Left lung (tissue), 10 donors: ENCODE results near the gene NEUROD2. TPM values are rescaled to one million over a fixed set of nuclear protein-coding genes. Genes with fewer than 3 reads are reported as not detected.

Experiments used
- ATAC-seq: fragments of 200-7000 bp; cut with Tn5 transposase; one replicate; pipeline ENCODE4 v1.9.1; 2020; ENCODE audit warnings: moderate library complexity
- DNase-seq, 4 donors: peaks; one replicate each; pipeline ENCODE4 v3.0.0-alpha.2; 2013 to 2020
- H3K27ac ChIP-seq, 2 donors: fragments of 200-600 bp; sonication (generic) in 1 of 2; one replicate each; pipeline versions ENCODE4 v1.5.0 to v1.8.0; 2020 to 2021
- H3K27me3 ChIP-seq, 2 donors: fragments of 200-600 bp; sonication (generic) in 1 of 2; one replicate each; pipeline versions ENCODE4 v1.5.0 to v1.8.0; 2020 to 2021
- H3K36me3 ChIP-seq, 2 donors: fragments of 200-600 bp; sonication (generic) in 1 of 2; one replicate each; pipeline versions ENCODE4 v1.5.0 to v1.8.0; 2020 to 2021
- H3K4me1 ChIP-seq, 2 donors: fragments of 200-600 bp; one replicate each; pipeline ENCODE4 v1.8.0; 2021
- H3K4me3 ChIP-seq, 2 donors: fragments of 200-600 bp; sonication (generic) in 1 of 2; one replicate each; pipeline versions ENCODE4 v1.5.0 to v1.8.0; 2020 to 2021; ENCODE audit warnings: mild to moderate bottlenecking in 1 of 2
- H3K9me3 ChIP-seq, 2 donors: fragments of 200-600 bp; sonication (generic) in 1 of 2; one replicate each; pipeline versions ENCODE4 v1.5.0 to v1.8.0; 2020 to 2021
- CTCF ChIP-seq, 2 donors: fragments of 200-600 bp; sonication (generic) in 1 of 2; IDR thresholded peaks; one replicate each; pipeline versions ENCODE4 v1.5.0 to v1.8.0; 2021; ENCODE audit warnings: antibody characterized with exemption in 2 of 2
- intact Hi-C, 2 donors: fragments of 100-400 bp; cut with DNase I; formaldehyde crosslinking; loops; one replicate each; pipeline versions ENCODE4 v1.11.2 to v1.14.2; 2022
- polyA plus RNA-seq, 6 donors: library from polyadenylated mRNA; unstranded; fragments of 120-200 nt; gene quantifications; one replicate each; pipeline ENCODE4 v1.2.1, GENCODE V29; 2013; ENCODE audit not compliant: insufficient read length in 6 of 6
- total RNA-seq, 2 donors: library from RNA; stranded (reverse); fragmentation: NEBNext Ultra II Directional; extraction: Animal tissue kit (Norgen Biotek cat#: 25700); gene quantifications; one replicate each; pipeline ENCODE4 v1.2.1, GENCODE V29; 2021
- donor health status: DM: no; HTN: yes; CAD: no.
- donor health status: DM: no; HTN: no; CAD: no.

The NEUROD2 gene
- total and polyA plus RNA-seq, 8 donors: 0.03 to 0.11 (median 0.08) TPM; not detected in 2

GRCh38 chr17:39643271-39643670, 35.6 kb upstream of the NEUROD2 start:
- H3K4me1 ChIP-seq: peaks cover 27 to 76% of the 10 kb centered on the region in 2 donors
- intact Hi-C loops: no loop called here

GRCh38 chr17:39642291-39643074, 34.8 kb upstream of the NEUROD2 start:
- H3K27ac ChIP-seq: peak overlapping the region in 1 of 2 donors; percentile 37
- no peak for ATAC-seq

More at GRCh38 chr17:39643271-39643670, 35.6 kb upstream of the NEUROD2 start:
- H3K27ac ChIP-seq: peak overlapping the region in 1 of 2 donors; percentile 1
- DNase-seq (no peak), ATAC-seq (peak; percentile 12)
- TF ChIP-seq CTCF (IDR thresholded peaks at IDR 0.05): no peak
- H3K9me3 ChIP-seq: no peaks in the 10 kb centered on the region
- H3K36me3 ChIP-seq: no peaks in the 10 kb centered on the region
- no peak overlapping the region for H3K4me3 ChIP-seq
- H3K27me3 ChIP-seq: no peaks in the 10 kb centered on the region

GRCh38 chr17:39641883-39642282, 34.2 kb upstream of the NEUROD2 start:
- intact Hi-C loops: no loop called here

More at GRCh38 chr17:39642291-39643074, 34.8 kb upstream of the NEUROD2 start:
- no peaks in the 10 kb centered on the region for H3K9me3 ChIP-seq
- DNase-seq: no peak
- intact Hi-C loops: no loop called here
- H3K36me3 ChIP-seq: no peaks in the 10 kb centered on the region
- H3K4me3 ChIP-seq: no peak overlapping the region
- no peak for TF ChIP-seq CTCF (IDR thresholded peaks at IDR 0.05)
- H3K27me3 ChIP-seq: no peaks in the 10 kb centered on the region
- peaks cover 33 to 80% of the 10 kb centered on the region in 2 donors for H3K4me1 ChIP-seq

GRCh38 chr17:39641097-39641496, 33.4 kb upstream of the NEUROD2 start:
- intact Hi-C loops: no loop called here
- H3K27me3 ChIP-seq: no peaks in the 10 kb centered on the region
- no peak overlapping the region for H3K4me3 ChIP-seq
- no peaks in the 10 kb centered on the region for H3K36me3 ChIP-seq
- H3K27ac ChIP-seq: peak overlapping the region in 1 of 2 donors; percentile 5
- ATAC-seq (no peak), DNase-seq (no peak)
- H3K9me3 ChIP-seq: no peaks in the 10 kb centered on the region
- no peak for TF ChIP-seq CTCF (IDR thresholded peaks at IDR 0.05)
- H3K4me1 ChIP-seq: peaks cover 33 to 88% of the 10 kb centered on the region in 2 donors

More at GRCh38 chr17:39641883-39642282, 34.2 kb upstream of the NEUROD2 start:
- Histone ChIP-seq H3K36me3 (no peaks in the 10 kb centered on the region), H3K9me3 (no peaks in the 10 kb centered on the region), H3K4me1 (peaks cover 33 to 80% of the 10 kb centered on the region in 2 donors), H3K4me3 (no peak overlapping the region), H3K27me3 (no peaks in the 10 kb centered on the region), H3K27ac (peak overlapping the region in 1 of 2 donors; percentile 37)
- ATAC-seq (no peak), DNase-seq (no peak)
- TF ChIP-seq CTCF (IDR thresholded peaks at IDR 0.05): no peak

GRCh38 chr17:39640591-39641031, 32.9 kb upstream of the NEUROD2 start:
- Histone ChIP-seq H3K9me3 (no peaks in the 10 kb centered on the region), H3K27me3 (no peaks in the 10 kb centered on the region), H3K4me1 (peaks cover 33 to 92% of the 10 kb centered on the region in 2 donors), H3K36me3 (no peaks in the 10 kb centered on the region), H3K4me3 (no peak overlapping the region), H3K27ac (peak overlapping the region in 1 of 2 donors; percentile 5)
- intact Hi-C loops: no loop called here
- DNase-seq: no peak
- no peak for TF ChIP-seq CTCF (IDR thresholded peaks at IDR 0.05)
- ATAC-seq: no peak
